ENCODE results near the gene EXOC7. TPM values are rescaled to one million over a fixed set of nuclear protein-coding genes. Genes with fewer than 3 reads are reported as not detected.

Gene EXOC7
- polyA plus RNA-seq, 1 donor (not counting 4 experiments of a cell fraction or from before 2014, with no cell fraction given) = 60.6 TPM

DNA sequence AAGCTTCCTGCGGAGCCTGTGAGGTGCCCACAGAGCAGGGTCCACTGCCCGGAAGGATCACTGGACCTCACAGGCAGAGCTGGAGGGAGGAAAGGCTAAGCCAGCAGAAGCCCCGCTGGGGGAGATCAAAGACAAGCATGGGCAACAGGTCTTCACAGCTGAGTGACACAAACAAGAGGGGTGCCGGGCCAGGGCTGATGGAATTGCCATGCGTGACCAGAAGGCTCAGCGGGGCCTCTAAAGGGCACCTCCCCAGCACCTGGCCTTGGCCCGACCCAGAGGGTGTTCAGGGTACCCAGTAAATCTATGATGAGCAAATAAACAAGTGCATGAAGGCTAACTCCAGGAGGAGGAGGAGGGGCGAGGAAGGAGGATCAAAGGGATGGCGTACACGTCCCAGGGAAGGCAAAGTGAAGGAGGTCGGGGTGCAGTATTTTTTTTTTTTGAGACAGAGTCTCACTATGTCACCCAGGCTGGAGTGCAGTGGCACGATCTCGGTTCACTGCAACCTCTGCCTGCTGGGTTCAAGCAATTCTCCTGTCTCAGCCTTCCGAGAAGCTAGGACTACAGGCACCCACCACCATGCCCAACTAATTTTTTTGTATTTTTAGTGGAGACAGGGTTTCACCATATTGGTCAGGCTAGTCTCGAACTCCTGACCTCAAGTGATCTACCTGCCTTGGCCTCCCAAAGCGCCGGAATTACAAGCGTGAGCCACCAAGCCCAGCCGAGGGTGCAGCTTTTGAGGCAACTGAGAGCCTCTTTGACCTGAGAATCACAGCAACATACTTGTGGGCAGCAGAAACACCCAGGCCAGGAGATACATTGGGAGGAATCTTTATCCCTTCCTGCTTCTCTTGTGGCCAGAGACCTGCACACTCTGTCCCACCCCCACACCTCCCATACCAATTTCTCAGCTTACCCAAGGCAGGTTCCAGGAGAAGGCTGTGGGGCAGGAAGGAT lies 16.1 kb upstream of the EXOC7 start:
- Histone ChIP-seq H3K36me3 (ENCODE audit: control insufficient read depth in 2 of 2, extremely low read depth in 1 of 2, insufficient read depth in 2 of 2, low read length in 2 of 2) (no peaks in the 10 kb centered on the region), H3K4me3 (ENCODE audit: control insufficient read depth in 2 of 3, extremely low read depth in 1 of 3, insufficient read depth in 2 of 3, low read depth in 1 of 3, low read length in 3 of 3) (no peak overlapping the region), H3K9me1 (ENCODE audit: control insufficient read depth, extremely low read depth, insufficient read depth, low read length) (no peaks in the 10 kb centered on the region), H3K27me3 (ENCODE audit: control insufficient read depth, extremely low read depth, insufficient read depth, low read length) (peaks cover 5% of the 10 kb centered on the region), H2AFZ (ENCODE audit: control insufficient read depth, low read length) (no peak overlapping the region), H3K79me2 (ENCODE audit: control insufficient read depth, insufficient read depth, low read length) (no peaks in the 10 kb centered on the region), H3K4me1 (ENCODE audit: control insufficient read depth, extremely low read depth, insufficient read depth, low read length) (peaks cover 3% of the 10 kb centered on the region), H3K9ac (ENCODE audit: control insufficient read depth, extremely low read depth, insufficient read depth, low read length) (no peak overlapping the region), H3K27ac (ENCODE audit: control insufficient read depth, insufficient read depth, low read length) (no peak overlapping the region), H3K9me3 (ENCODE audit: control insufficient read depth, low read depth, low read length) (no peaks in the 10 kb centered on the region), H3K4me2 (ENCODE audit: control insufficient read depth, extremely low read depth, insufficient read depth, low read depth, low read length) (no peak overlapping the region), H4K20me1 (ENCODE audit: control insufficient read depth, extremely low read depth, insufficient read depth, low read length) (no peaks in the 10 kb centered on the region)
- FAIRE-seq = no peak
- no peak for DNase-seq (ENCODE audit: low read depth, low spot score)
- dilution Hi-C loops (cut with MboI; ENCODE audit: extremely low pct_ligation_motif_present, low sequenced_read_pairs) = no loop called here
- TF ChIP-seq, protein P1, sequence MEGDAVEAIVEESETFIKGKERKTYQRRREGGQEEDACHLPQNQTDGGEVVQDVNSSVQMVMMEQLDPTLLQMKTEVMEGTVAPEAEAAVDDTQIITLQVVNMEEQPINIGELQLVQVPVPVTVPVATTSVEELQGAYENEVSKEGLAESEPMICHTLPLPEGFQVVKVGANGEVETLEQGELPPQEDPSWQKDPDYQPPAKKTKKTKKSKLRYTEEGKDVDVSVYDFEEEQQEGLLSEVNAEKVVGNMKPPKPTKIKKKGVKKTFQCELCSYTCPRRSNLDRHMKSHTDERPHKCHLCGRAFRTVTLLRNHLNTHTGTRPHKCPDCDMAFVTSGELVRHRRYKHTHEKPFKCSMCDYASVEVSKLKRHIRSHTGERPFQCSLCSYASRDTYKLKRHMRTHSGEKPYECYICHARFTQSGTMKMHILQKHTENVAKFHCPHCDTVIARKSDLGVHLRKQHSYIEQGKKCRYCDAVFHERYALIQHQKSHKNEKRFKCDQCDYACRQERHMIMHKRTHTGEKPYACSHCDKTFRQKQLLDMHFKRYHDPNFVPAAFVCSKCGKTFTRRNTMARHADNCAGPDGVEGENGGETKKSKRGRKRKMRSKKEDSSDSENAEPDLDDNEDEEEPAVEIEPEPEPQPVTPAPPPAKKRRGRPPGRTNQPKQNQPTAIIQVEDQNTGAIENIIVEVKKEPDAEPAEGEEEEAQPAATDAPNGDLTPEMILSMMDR (optimal IDR thresholded peaks at IDR 0.05 in 1 of 3, IDR thresholded peaks at IDR 0.05 in 1 of 3, conservative IDR thresholded peaks at IDR 0.05 in 1 of 3; ENCODE audit: extremely low read depth in 1 of 3, insufficient read depth in 2 of 3, low read length in 3 of 3) = no peak
- no peak for TF ChIP-seq EZH2 (IDR thresholded peaks at IDR 0.05; ENCODE audit: low read length)

DNA sequence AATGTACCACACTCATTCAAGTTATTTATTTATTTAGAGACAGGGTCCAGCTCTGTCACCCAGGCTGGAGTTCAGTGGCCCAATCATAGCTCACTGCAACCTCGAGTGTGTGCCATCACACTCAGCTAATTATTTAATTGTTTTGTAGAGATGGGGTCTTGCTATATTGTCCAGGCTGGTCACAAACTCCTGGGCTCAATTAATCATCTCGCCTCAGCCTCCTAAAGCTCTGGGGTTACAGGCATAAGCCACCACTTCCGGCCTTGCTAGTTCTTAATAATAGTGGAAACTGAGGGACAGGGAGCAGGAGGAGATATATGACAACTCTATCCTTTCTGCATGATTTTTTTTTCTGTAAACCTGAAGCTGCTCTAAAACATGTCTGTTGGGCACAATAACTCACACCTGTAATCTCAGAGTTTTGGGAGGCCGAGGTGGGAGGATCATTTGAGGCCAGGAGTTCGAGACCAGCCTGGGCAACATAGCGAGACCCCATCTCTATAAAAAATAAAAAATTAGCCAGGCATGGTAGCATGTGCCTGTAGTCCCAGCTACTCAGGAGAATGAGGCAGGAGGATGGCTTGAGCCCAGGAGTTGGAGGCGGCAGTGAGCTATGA lies 11.7 kb upstream of the EXOC7 start:
- no peak for FAIRE-seq
- TF ChIP-seq, protein P1 (optimal IDR thresholded peaks at IDR 0.05 in 1 of 3, IDR thresholded peaks at IDR 0.05 in 1 of 3, conservative IDR thresholded peaks at IDR 0.05 in 1 of 3; ENCODE audit: extremely low read depth in 1 of 3, insufficient read depth in 2 of 3, low read length in 3 of 3) = no peak
- no peak for TF ChIP-seq EZH2 (IDR thresholded peaks at IDR 0.05; ENCODE audit: low read length)
- no peak for DNase-seq (ENCODE audit: low read depth, low spot score)
- no peaks in the 10 kb centered on the region for H3K79me2 ChIP-seq (ENCODE audit: control insufficient read depth, insufficient read depth, low read length)
- no peak overlapping the region for H3K9ac ChIP-seq (ENCODE audit: control insufficient read depth, extremely low read depth, insufficient read depth, low read length)
- no peaks in the 10 kb centered on the region for H4K20me1 ChIP-seq (ENCODE audit: control insufficient read depth, extremely low read depth, insufficient read depth, low read length)
- H3K4me2 ChIP-seq (ENCODE audit: control insufficient read depth, extremely low read depth, insufficient read depth, low read depth, low read length) = no peak overlapping the region
- H3K4me1 ChIP-seq (ENCODE audit: control insufficient read depth, extremely low read depth, insufficient read depth, low read length) = no peaks in the 10 kb centered on the region
- H3K36me3 ChIP-seq (ENCODE audit: control insufficient read depth in 2 of 2, extremely low read depth in 1 of 2, insufficient read depth in 2 of 2, low read length in 2 of 2) = no peaks in the 10 kb centered on the region
- H3K27ac ChIP-seq (ENCODE audit: control insufficient read depth, insufficient read depth, low read length) = no peak overlapping the region
- no peaks in the 10 kb centered on the region for H3K9me3 ChIP-seq (ENCODE audit: control insufficient read depth, low read depth, low read length)
- H2AFZ ChIP-seq (ENCODE audit: control insufficient read depth, low read length) = no peak overlapping the region
- dilution Hi-C loops (cut with MboI; ENCODE audit: extremely low pct_ligation_motif_present, low sequenced_read_pairs) = no loop called here
- no peaks in the 10 kb centered on the region for H3K9me1 ChIP-seq (ENCODE audit: control insufficient read depth, extremely low read depth, insufficient read depth, low read length)
- H3K27me3 ChIP-seq (ENCODE audit: control insufficient read depth, extremely low read depth, insufficient read depth, low read length) = no peaks in the 10 kb centered on the region
- no peak overlapping the region for H3K4me3 ChIP-seq (ENCODE audit: control insufficient read depth in 2 of 3, extremely low read depth in 1 of 3, insufficient read depth in 2 of 3, low read depth in 1 of 3, low read length in 3 of 3)

Data from keratinocyte (primary cell).